Fibroblast of gingiva (primary cell): ENCODE results near the gene DEK.
A peak's percentile ranks its signal among the peaks of the same experiment; 100 is the strongest.
"Not testable (repeated sequence)": the region's sequence is repeated elsewhere in the genome, so short reads cannot be mapped to it uniquely, and the experiment has no call there.

ENCODE experiments used
- DNase-seq: peaks from one replicate; pipeline ENCODE4 v3.0.0-alpha.2; 2011; ENCODE audit warnings: low read depth

DEK gene

GRCh38 chr6:18204691-18205090 lies 59.6 kb downstream of the DEK start:
- no peak for DNase-seq

GRCh38 chr6:18203786-18204185 lies 60.5 kb downstream of the DEK start:
- DNase-seq, result no peak

GRCh38 chr6:18192026-18192425 lies 72.3 kb downstream of the DEK start:
- DNase-seq, result no peak

GRCh38 chr6:18189196-18189595 lies 75.1 kb downstream of the DEK start:
- no peak for DNase-seq

GRCh38 chr6:18187701-18188100 lies 76.6 kb downstream of the DEK start:
- no peak for DNase-seq

- no peak for DNase-seq
Measured at GRCh38 chr6:18186540-18187250, 77.6 kb downstream of the DEK start.

- no peak for DNase-seq
Measured at GRCh38 chr6:18186033-18186432, 78.3 kb downstream of the DEK start.

GRCh38 chr6:18185624-18186023 lies 78.7 kb downstream of the DEK start:
- no peak for DNase-seq

GRCh38 chr6:18183766-18184165 lies 80.6 kb downstream of the DEK start:
- peak; percentile 35 for DNase-seq

- DNase-seq, result no peak
Measured at GRCh38 chr6:18182568-18182967, 81.8 kb downstream of the DEK start.

GRCh38 chr6:18179770-18180356 lies 84.5 kb downstream of the DEK start:
- no peak for DNase-seq

GRCh38 chr6:18178960-18179615 lies 85.2 kb downstream of the DEK start:
- DNase-seq, result no peak

GRCh38 chr6:18177286-18177965 lies 86.9 kb downstream of the DEK start:
- DNase-seq, result no peak

GRCh38 chr6:18176198-18176597 lies 88.1 kb downstream of the DEK start:
- DNase-seq, result not testable (repeated sequence)
